Smooth muscle cell (in vitro differentiated cells): ENCODE data around the gene ADRB1. TPM values are rescaled to one million over a fixed set of nuclear protein-coding genes. Genes with fewer than 3 reads are reported as not detected.

Experiments
- DNase-seq: peaks from one replicate; lab custom pipeline; 2025; ENCODE audit not compliant: unreplicated experiment; lab: John Stamatoyannopoulos, UW
- H2AFZ ChIP-seq: fragments of 200-600 bp; sonication (generic); 2 replicates; pipeline ENCODE4 v1.6.0; 2016; ENCODE audit warnings: antibody characterized with exemption, low read depth, mild to moderate bottlenecking
- H3F3A ChIP-seq: fragments of 200-600 bp; sonication (generic); 2 replicates; pipeline ENCODE4 v1.6.0; 2017; ENCODE audit warnings: antibody characterized with exemption, low read depth
- H3K27ac ChIP-seq: fragments of 200-600 bp; sonication (generic); 2 replicates; pipeline ENCODE4 v1.5.1; 2016; ENCODE audit warnings: low read depth, mild to moderate bottlenecking
- H3K27me3 ChIP-seq: fragments of 200-600 bp; sonication (generic); 2 replicates; pipeline ENCODE4 v1.6.1; 2016; ENCODE audit warnings: low read depth, mild to moderate bottlenecking
- H3K36me3 ChIP-seq: fragments of 200-600 bp; sonication (generic); 2 replicates; pipeline ENCODE4 v1.5.1; 2016; ENCODE audit warnings: low read depth
- H3K4me1 ChIP-seq: fragments of 200-600 bp; sonication (generic); 2 replicates; pipeline ENCODE4 v1.5.1; 2016; ENCODE audit warnings: low read depth
- H3K4me2 ChIP-seq: fragments of 200-600 bp; sonication (generic); 2 replicates; pipeline ENCODE4 v1.6.0; 2016; ENCODE audit warnings: mild to moderate bottlenecking
- H3K4me3 ChIP-seq: fragments of 200-600 bp; sonication (generic); 2 replicates; pipeline ENCODE4 v1.5.1; 2016; ENCODE audit warnings: mild to moderate bottlenecking
- H3K79me2 ChIP-seq: fragments of 200-600 bp; sonication (generic); 2 replicates; pipeline ENCODE4 v1.6.0; 2016; ENCODE audit warnings: low read depth, mild to moderate bottlenecking
- H3K9ac ChIP-seq: fragments of 200-600 bp; sonication (generic); 2 replicates; pipeline ENCODE4 v1.6.0; 2016; ENCODE audit warnings: low read depth
- H3K9me3 ChIP-seq: fragments of 200-600 bp; sonication (generic); replicated peaks from 2 replicates; pipeline ENCODE4 v1.5.1; 2016; ENCODE audit warnings: low read depth
- H4K20me1 ChIP-seq: fragments of 200-600 bp; sonication (generic); 2 replicates; pipeline ENCODE4 v1.6.0; 2016; ENCODE audit warnings: low read depth
- CTCF ChIP-seq: fragments of 200-600 bp; sonication (generic); IDR thresholded peaks from 2 replicates; pipeline ENCODE4 v1.5.1; 2017; ENCODE audit warnings: borderline replicate concordance, mild to moderate bottlenecking, antibody characterized with exemption; ENCODE audit not compliant: insufficient read depth, poor library complexity, severe bottlenecking
- WGBS: methylation state at CpG from one replicate; pipeline ENCODE4 v1.1.7; 2016; ENCODE audit warnings: low lambda C conversion rate; 5-methylcytosine and 5-hydroxymethylcytosine counted together
- polyA plus RNA-seq: library from polyadenylated mRNA; unstranded; fragments of >200 nt; fragmentation: Nextera tagmentation; extraction: Ambion mirVana; gene quantifications from 2 replicates; pipeline ENCODE4 v1.2.1, GENCODE V29; 2016
- total RNA-seq: library from RNA; depleted of rRNA; stranded (reverse); fragments of >200 nt; gene quantifications from 2 replicates; pipeline ENCODE4 v1.2.3, GENCODE V29; 2014

The ADRB1 gene
- total and polyA plus RNA-seq, 2 experiments from 2014 or later = not detected

GRCh38 chr10:114021717-114022680, 21.7 kb upstream of the ADRB1 start:
- Histone ChIP-seq H3K4me2 (no peak overlapping the region), H3K27ac (no peak overlapping the region), H2AFZ (no peak overlapping the region), H3F3A (no peaks in the 10 kb centered on the region), H3K9ac (no peak overlapping the region), H3K79me2 (no peaks in the 10 kb centered on the region), H3K4me1 (peaks cover 6% of the 10 kb centered on the region), H3K36me3 (no peaks in the 10 kb centered on the region), H3K4me3 (no peak overlapping the region), H3K27me3 (peaks cover 35% of the 10 kb centered on the region), H4K20me1 (no peaks in the 10 kb centered on the region), H3K9me3 (no peaks in the 10 kb centered on the region)
- DNase-seq = no peak
- no peak for TF ChIP-seq CTCF
- 55% methylated on average over 14 of the region's 14 CpGs for WGBS

GRCh38 chr10:114022766-114023597, 20.7 kb upstream of the ADRB1 start:
- WGBS = 69% methylated on average over 7 of the region's 7 CpGs
- Histone ChIP-seq H3K4me3 (no peak overlapping the region), H3K79me2 (no peaks in the 10 kb centered on the region), H3K27me3 (peaks cover 32% of the 10 kb centered on the region), H3K9me3 (no peaks in the 10 kb centered on the region), H3K9ac (no peak overlapping the region), H3K4me1 (peaks cover 6% of the 10 kb centered on the region), H3K36me3 (no peaks in the 10 kb centered on the region), H4K20me1 (no peaks in the 10 kb centered on the region), H3K4me2 (no peak overlapping the region), H2AFZ (no peak overlapping the region), H3K27ac (no peak overlapping the region), H3F3A (no peaks in the 10 kb centered on the region)
- DNase-seq = no peak
- TF ChIP-seq CTCF = no peak

GRCh38 chr10:114024876-114025610, 18.6 kb upstream of the ADRB1 start:
- H3K4me1 ChIP-seq = peaks cover 6% of the 10 kb centered on the region
- H3K4me3 ChIP-seq = no peak overlapping the region
- no peaks in the 10 kb centered on the region for H3K9me3 ChIP-seq
- no peaks in the 10 kb centered on the region for H3K79me2 ChIP-seq
- DNase-seq = no peak
- 91% methylated on average over 12 of the region's 12 CpGs for WGBS
- no peak overlapping the region for H2AFZ ChIP-seq
- TF ChIP-seq CTCF = no peak
- no peaks in the 10 kb centered on the region for H3F3A ChIP-seq
- H3K9ac ChIP-seq = no peak overlapping the region
- no peak overlapping the region for H3K4me2 ChIP-seq
- no peak overlapping the region for H3K27ac ChIP-seq
- H3K27me3 ChIP-seq = peaks cover 23% of the 10 kb centered on the region
- H4K20me1 ChIP-seq = no peaks in the 10 kb centered on the region
- no peaks in the 10 kb centered on the region for H3K36me3 ChIP-seq
